ENCODE results near the gene AGBL1. TPM values are rescaled to one million over a fixed set of nuclear protein-coding genes. Genes with fewer than 3 reads are reported as not detected.

The AGBL1 gene
- total and polyA plus RNA-seq, 4 donors, result not detected

DNA sequence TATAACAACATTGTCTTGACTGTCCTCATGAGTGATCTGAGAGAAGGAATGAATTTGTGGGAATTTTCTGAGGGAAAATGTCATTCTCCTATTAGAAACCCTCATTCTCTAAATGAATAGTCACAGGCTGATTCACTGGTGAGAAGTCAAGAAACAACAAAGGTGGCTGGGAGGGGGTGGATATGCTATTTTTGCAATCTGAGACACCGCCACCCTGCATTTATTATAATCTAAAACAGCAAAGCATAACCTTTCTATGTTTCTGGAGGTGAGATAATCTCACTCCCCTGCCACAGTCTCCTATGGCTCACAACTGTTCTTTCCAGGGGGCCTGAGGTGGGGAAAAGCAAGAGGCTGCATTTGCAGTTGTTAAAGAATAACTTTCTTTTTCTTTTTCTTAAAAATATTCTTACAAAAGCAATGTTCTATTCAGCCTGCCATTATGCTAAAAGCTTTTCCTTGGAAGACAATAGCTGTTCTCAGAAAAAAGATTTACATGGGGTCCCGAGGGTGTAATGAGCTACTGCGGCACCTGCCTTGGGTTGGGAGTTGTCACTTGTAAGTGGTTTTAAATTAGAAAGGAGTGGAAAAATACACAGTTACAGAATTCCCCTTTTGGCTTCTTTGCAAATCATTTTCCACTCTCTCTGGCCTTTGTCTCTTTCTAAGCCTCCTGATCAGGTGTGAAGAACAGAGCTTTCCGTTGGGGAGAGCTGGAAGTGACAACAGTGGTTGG, 220.9 kb downstream of the AGBL1 start:
- 64% methylated on average over 4 of the region's 4 CpGs for WGBS

GRCh38 chr15:86311568-86312280, 232.1 kb downstream of the AGBL1 start:
- Histone ChIP-seq H3K9me3 (ENCODE audit: control insufficient read depth in 4 of 4, low read length in 3 of 4) (peaks cover 0 to 4% (median 0%) of the 10 kb centered on the region in 4 donors), H3K36me3 (ENCODE audit: control insufficient read depth in 4 of 4, insufficient read depth in 3 of 4, low read depth in 1 of 4, low read length in 3 of 4) (no peaks in the 10 kb centered on the region), H3K4me3 (ENCODE audit: low read depth in 1 of 3, low read length in 3 of 3) (no peak overlapping the region), H3K4me1 (ENCODE audit: control insufficient read depth in 4 of 4, insufficient read depth in 4 of 4, low read length in 3 of 4) (no peaks in the 10 kb centered on the region), H3K27ac (ENCODE audit: low read depth in 1 of 2, low read length in 2 of 2) (no peak overlapping the region), H3K9ac (ENCODE audit: low read depth in 1 of 2, low read length in 2 of 2) (no peak overlapping the region), H3K27me3 (ENCODE audit: control insufficient read depth in 4 of 4, insufficient read depth in 4 of 4, low read length in 3 of 4) (no peaks in the 10 kb centered on the region)
- TF ChIP-seq ZBTB33 (IDR thresholded peaks at IDR 0.05) (no peak), GABPA (IDR thresholded peaks at IDR 0.05 in 1 of 2, conservative IDR thresholded peaks at IDR 0.05 in 1 of 2) (no peak), FOXA1 (IDR thresholded peaks at IDR 0.05) (no peak), ATF3 (IDR thresholded peaks at IDR 0.05) (no peak), YY1 (IDR thresholded peaks at IDR 0.05) (no peak), TAF1 (conservative IDR thresholded peaks at IDR 0.05) (no peak), RXRA (IDR thresholded peaks at IDR 0.05) (no peak), HNF4G (IDR thresholded peaks at IDR 0.05) (no peak)
- DNase-seq (ENCODE audit: low spot score), result no peak
- WGBS, result 75% methylated on average over 9 of the region's 9 CpGs

More for the DNA sequence above, 220.9 kb downstream of the AGBL1 start:
- no peaks in the 10 kb centered on the region for H3K36me3 ChIP-seq (ENCODE audit: control insufficient read depth in 4 of 4, insufficient read depth in 3 of 4, low read depth in 1 of 4, low read length in 3 of 4)
- H3K9ac ChIP-seq (ENCODE audit: low read depth in 1 of 2, low read length in 2 of 2), result no peak overlapping the region
- H3K9me3 ChIP-seq (ENCODE audit: control insufficient read depth in 4 of 4, low read length in 3 of 4), result no peaks in the 10 kb centered on the region
- TF ChIP-seq REST (IDR thresholded peaks at IDR 0.05) (no peak), RAD21 (IDR thresholded peaks at IDR 0.05) (no peak)
- no peak for DNase-seq (ENCODE audit: low spot score)
- H3K27me3 ChIP-seq (ENCODE audit: control insufficient read depth in 4 of 4, insufficient read depth in 4 of 4, low read length in 3 of 4), result peaks cover 0 to 2% (median 0%) of the 10 kb centered on the region in 4 donors
- no peak overlapping the region for H3K27ac ChIP-seq (ENCODE audit: low read depth in 1 of 2, low read length in 2 of 2)
- H3K4me3 ChIP-seq (ENCODE audit: low read depth in 1 of 3, low read length in 3 of 3), result no peak overlapping the region
- H3K4me1 ChIP-seq (ENCODE audit: control insufficient read depth in 4 of 4, insufficient read depth in 4 of 4, low read length in 3 of 4), result no peaks in the 10 kb centered on the region

- Histone ChIP-seq H3K4me3 (ENCODE audit: low read depth in 1 of 3, low read length in 3 of 3) (no peak overlapping the region), H3K4me1 (ENCODE audit: control insufficient read depth in 4 of 4, insufficient read depth in 4 of 4, low read length in 3 of 4) (no peaks in the 10 kb centered on the region), H3K36me3 (ENCODE audit: control insufficient read depth in 4 of 4, insufficient read depth in 3 of 4, low read depth in 1 of 4, low read length in 3 of 4) (no peaks in the 10 kb centered on the region), H3K9me3 (ENCODE audit: control insufficient read depth in 4 of 4, low read length in 3 of 4) (peaks cover 0 to 4% (median 0%) of the 10 kb centered on the region in 4 donors), H3K27ac (ENCODE audit: low read depth in 1 of 2, low read length in 2 of 2) (no peak overlapping the region), H3K9ac (ENCODE audit: low read depth in 1 of 2, low read length in 2 of 2) (no peak overlapping the region), H3K27me3 (ENCODE audit: control insufficient read depth in 4 of 4, insufficient read depth in 4 of 4, low read length in 3 of 4) (no peaks in the 10 kb centered on the region)
- no peak for DNase-seq (ENCODE audit: low spot score)
- TF ChIP-seq HNF4G (IDR thresholded peaks at IDR 0.05) (no peak), YY1 (IDR thresholded peaks at IDR 0.05) (no peak), CTCF (IDR thresholded peaks at IDR 0.05; ENCODE audit: low read depth, low read length, missing input control) (no peak), ATF3 (IDR thresholded peaks at IDR 0.05) (no peak), RXRA (IDR thresholded peaks at IDR 0.05) (no peak), FOXA1 (IDR thresholded peaks at IDR 0.05) (no peak)
- 65% methylated on average over 4 of the region's 4 CpGs for WGBS
These were observed 232.8 kb downstream of the AGBL1 start for GRCh38 chr15:86312486-86312885.
